PFSK-1 (cell line): ENCODE results near the gene TMEM87B.

Source experiments
- FOXP2 ChIP-seq: optimal IDR thresholded peaks from 2 replicates; pipeline ENCODE3; 2011; ENCODE audit warnings: borderline replicate concordance, control low read depth, inconsistent platforms; ENCODE audit not compliant: insufficient read depth; ENCODE audit errors: extremely low read length, extremely low read depth
- POLR2AphosphoS5 ChIP-seq: IDR thresholded peaks from 2 replicates; pipeline ENCODE4 v1.6.1; 2012; ENCODE audit warnings: low read depth, mild to moderate bottlenecking, control low read depth, low read length, moderate library complexity
- SIN3A ChIP-seq: IDR thresholded peaks from 2 replicates; pipeline ENCODE4 v1.6.1; 2012; ENCODE audit warnings: mild to moderate bottlenecking, low read length, moderate library complexity, borderline replicate concordance; ENCODE audit not compliant: insufficient read depth
- TAF1 ChIP-seq: IDR thresholded peaks from 2 replicates; pipeline ENCODE4 v1.6.1; 2012; ENCODE audit warnings: low read length, control low read depth, borderline replicate concordance; ENCODE audit not compliant: insufficient read depth

DNA sequence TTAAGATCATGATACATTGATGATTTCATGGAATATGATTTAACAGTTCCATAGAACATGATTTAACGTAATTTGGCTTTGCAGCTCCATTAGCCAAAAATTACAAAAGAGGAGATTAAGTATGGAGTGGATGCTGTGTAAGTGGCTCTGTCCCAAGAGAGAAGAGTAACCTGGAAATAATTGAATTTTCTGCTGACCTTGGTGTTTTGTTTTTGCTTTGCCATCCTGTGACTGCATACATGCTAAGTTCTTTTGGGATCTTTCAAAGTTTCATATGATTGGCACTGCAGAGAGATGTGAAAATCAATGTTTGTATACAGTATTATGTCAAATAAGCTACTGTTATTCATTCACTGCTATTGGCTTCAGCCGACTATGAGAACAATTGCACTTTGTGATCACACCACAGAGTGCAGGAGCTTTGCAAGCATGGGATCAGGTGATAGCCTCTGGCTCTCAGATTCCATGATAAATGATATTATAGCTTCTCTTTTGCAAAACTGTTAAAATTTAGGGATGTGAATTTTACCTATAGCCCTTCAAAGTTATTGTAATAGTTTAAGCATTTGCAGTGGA, 46.1 kb upstream of the TMEM87B start:
- TF ChIP-seq POLR2AphosphoS5 = no peak
- TF ChIP-seq SIN3A = no peak
- no peak for TF ChIP-seq TAF1
- no peak for TF ChIP-seq FOXP2
